Measurements from ENCODE around the gene IFFO2. TPM values are rescaled to one million over a fixed set of nuclear protein-coding genes. Genes with fewer than 3 reads are reported as not detected.

The IFFO2 gene
- total RNA-seq, 1 donor from 2014 or later = 24.4 TPM

- Mint-ChIP-seq H3K27me3 (no peaks in the 10 kb centered on the region), H3K4me1 (ENCODE audit: low read depth) (peaks cover 1% of the 10 kb centered on the region), H3K27ac (no peak overlapping the region), H3K9me3 (ENCODE audit: low read depth) (no peaks in the 10 kb centered on the region), H3K4me3 (ENCODE audit: low read depth) (no peak overlapping the region), H3K36me3 (ENCODE audit: insufficient read depth) (peaks cover 8% of the 10 kb centered on the region)
- no peak for DNase-seq (ENCODE audit: low spot score, unreplicated experiment)
- no peak for TF ChIP-seq CTCF (IDR thresholded peaks at IDR 0.05; ENCODE audit: unreplicated experiment)
Observed at GRCh38 chr1:18908911-18909771, 47.3 kb downstream of the IFFO2 start.

DNA sequence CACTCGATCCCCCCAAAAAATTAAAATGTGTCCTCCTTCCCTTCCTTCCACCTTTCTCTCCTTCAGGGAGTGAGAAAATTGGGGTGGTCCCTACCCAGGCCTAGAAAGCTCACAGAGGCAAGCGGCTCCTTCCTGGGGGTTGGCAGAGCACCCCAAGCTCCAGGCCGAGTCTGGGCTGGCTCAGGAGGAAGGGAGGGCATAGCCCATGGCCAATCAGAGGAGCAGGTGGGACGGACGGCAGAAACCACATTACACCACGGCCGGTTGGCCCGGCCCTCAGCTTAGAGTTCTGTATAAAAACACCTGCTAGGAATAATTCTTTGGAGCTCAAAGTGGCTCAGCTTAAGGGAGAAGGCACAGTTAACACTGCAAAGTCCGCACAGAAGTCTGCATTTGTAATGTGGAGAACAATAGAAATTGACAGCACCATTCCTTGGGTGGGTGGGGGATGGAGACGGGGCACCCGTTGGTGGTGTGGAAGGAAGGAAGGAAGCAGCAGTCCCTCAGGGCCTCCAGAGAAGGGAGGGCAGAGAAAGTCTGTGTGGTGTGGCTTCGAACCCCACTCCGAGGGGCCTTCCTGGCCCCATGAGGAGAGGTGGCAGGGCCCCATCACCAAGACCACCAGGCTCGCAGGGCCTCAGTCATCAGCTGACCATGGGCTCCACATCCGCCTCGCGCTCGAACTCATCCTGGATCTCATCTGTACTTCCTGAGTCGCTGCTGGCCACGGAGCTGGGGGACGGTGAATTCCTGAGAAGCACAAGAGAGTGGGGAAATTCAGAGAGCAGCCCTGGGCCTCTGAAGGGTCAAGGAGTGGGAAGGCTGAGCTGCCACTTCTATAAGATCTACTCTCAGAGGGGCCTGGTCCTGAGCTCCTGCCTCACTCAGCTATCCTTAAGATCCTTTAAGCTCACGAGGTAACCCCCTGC, 48.3 kb downstream of the IFFO2 start:
- peaks cover 7% of the 10 kb centered on the region for H3K36me3 Mint-ChIP-seq (ENCODE audit: insufficient read depth)
- no peaks in the 10 kb centered on the region for H3K9me3 Mint-ChIP-seq (ENCODE audit: low read depth)
- H3K27me3 Mint-ChIP-seq = no peaks in the 10 kb centered on the region
- H3K4me3 Mint-ChIP-seq (ENCODE audit: low read depth) = no peak overlapping the region
- H3K4me1 Mint-ChIP-seq (ENCODE audit: low read depth) = peaks cover 6% of the 10 kb centered on the region
- H3K27ac Mint-ChIP-seq = no peak overlapping the region
- TF ChIP-seq CTCF (IDR thresholded peaks at IDR 0.05; ENCODE audit: unreplicated experiment) = no peak
- no peak for DNase-seq (ENCODE audit: low spot score, unreplicated experiment)

DNA sequence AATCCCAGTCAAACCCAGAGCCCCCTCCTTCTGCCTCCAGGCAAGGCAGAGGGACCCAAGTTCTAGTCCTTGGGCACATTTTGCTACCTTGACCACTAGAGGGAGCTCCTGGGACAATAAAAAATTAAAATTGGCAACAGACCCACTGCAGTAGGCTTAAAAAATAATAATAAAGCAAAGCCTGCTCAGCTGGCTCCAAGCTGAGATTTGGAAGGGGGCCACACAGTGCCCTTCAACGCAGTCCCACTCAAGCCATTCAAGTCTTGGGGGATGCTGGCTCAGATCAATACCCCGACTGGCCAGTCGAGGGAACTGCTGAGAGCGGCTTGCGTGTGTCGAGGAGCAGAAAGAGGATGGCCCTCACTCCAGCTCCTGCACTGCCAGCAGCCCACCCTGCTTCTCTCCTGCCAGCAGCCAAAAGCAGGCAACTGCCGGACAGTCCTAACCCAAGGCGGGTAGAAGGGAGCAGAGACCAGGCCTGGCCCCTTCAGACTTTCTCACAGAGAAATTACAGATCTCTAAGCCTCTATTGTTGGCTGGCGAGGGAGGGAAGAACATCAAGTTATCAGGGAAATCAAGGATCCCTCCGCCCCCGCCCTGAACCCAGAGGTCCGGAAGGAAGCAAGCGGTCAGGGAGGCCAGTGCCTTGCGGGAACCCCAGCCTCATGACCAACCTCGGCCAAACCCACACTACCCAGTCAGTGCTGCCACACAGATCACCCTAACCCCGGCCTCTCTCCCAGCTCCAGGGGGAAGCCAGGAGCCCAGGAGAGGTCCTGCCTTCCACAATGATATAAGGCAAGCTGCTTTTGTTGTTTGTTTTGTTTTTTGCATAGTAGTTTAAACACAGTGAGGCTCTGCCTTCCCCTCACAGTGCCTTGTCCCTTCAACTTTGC, 49.2 kb downstream of the IFFO2 start:
- no peak overlapping the region for H3K4me3 Mint-ChIP-seq (ENCODE audit: low read depth)
- H3K27ac Mint-ChIP-seq = peak overlapping the region; percentile 69
- peaks cover 5% of the 10 kb centered on the region for H3K4me1 Mint-ChIP-seq (ENCODE audit: low read depth)
- H3K9me3 Mint-ChIP-seq (ENCODE audit: low read depth) = no peaks in the 10 kb centered on the region
- H3K27me3 Mint-ChIP-seq = no peaks in the 10 kb centered on the region
- DNase-seq (ENCODE audit: low spot score, unreplicated experiment) = peak; percentile 34
- peaks cover 6% of the 10 kb centered on the region for H3K36me3 Mint-ChIP-seq (ENCODE audit: insufficient read depth)
- peak; percentile 95 for TF ChIP-seq CTCF (IDR thresholded peaks at IDR 0.05; ENCODE audit: unreplicated experiment)

- H3K36me3 Mint-ChIP-seq (ENCODE audit: insufficient read depth) = peaks cover 2% of the 10 kb centered on the region
- H3K4me3 Mint-ChIP-seq (ENCODE audit: low read depth) = peak overlapping the region; percentile 94
- DNase-seq (ENCODE audit: low spot score, unreplicated experiment) = no peak
- peak overlapping the region; percentile 100 for H3K27ac Mint-ChIP-seq
- no peaks in the 10 kb centered on the region for H3K9me3 Mint-ChIP-seq (ENCODE audit: low read depth)
- no peaks in the 10 kb centered on the region for H3K27me3 Mint-ChIP-seq
- no peak for TF ChIP-seq CTCF (IDR thresholded peaks at IDR 0.05; ENCODE audit: unreplicated experiment)
- peaks cover 18% of the 10 kb centered on the region for H3K4me1 Mint-ChIP-seq (ENCODE audit: low read depth)
Observed at GRCh38 chr1:18903291-18903756, 53.2 kb downstream of the IFFO2 start.
